Tongue (tissue), 2 donors: ENCODE results near the gene RNF220. TPM values are rescaled to one million over a fixed set of nuclear protein-coding genes. Genes with fewer than 3 reads are reported as not detected.
"Not testable (repeated sequence)": the region's sequence is repeated elsewhere in the genome, so short reads cannot be mapped to it uniquely, and the experiment has no call there.

Experiments
- DNase-seq: peaks from one replicate; pipeline ENCODE4 v3.0.0-alpha.2; 2015
- total RNA-seq: library from RNA; depleted of rRNA; stranded (reverse); fragments of >200 nt; gene quantifications from one replicate; pipeline ENCODE4 v1.2.3, GENCODE V29; 2014

Gene RNF220
- total RNA-seq, 1 donor from 2014 or later = 52.0 TPM

- DNase-seq = no peak
Measured at GRCh38 chr1:44497422-44498170, 92.5 kb downstream of the RNF220 start.

DNA sequence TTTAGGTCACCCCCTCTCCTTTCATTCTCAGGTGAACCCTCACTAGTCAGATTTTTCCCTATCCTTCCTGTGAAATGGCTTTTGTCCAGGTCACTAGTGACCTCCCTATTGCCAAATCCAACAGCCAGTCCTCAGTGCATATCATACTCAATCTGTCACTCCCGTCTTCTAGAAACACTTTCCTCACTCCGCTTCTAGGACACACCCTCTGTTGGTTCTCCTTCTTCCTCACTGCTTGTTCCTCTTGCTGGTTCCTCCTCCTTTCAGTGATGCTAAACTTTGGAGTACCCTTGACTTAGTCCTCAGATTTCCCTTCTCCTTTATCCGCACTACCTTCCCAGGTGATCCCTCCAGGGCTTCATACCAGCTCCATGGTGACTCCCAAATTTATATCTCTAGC lies 94.3 kb downstream of the RNF220 start:
- DNase-seq = no peak

GRCh38 chr1:44500181-44501046 lies 95.4 kb downstream of the RNF220 start:
- DNase-seq = no peak

- peak; percentile 64 for DNase-seq
Measured at GRCh38 chr1:44501047-44501890, 96.2 kb downstream of the RNF220 start.

GRCh38 chr1:44502823-44503222 lies 97.8 kb downstream of the RNF220 start:
- DNase-seq = not testable (repeated sequence)

- DNase-seq = no peak
Measured at GRCh38 chr1:44503625-44504024, 98.6 kb downstream of the RNF220 start.

GRCh38 chr1:44505210-44505993 lies 100.3 kb downstream of the RNF220 start:
- peak; percentile 54 for DNase-seq

DNA sequence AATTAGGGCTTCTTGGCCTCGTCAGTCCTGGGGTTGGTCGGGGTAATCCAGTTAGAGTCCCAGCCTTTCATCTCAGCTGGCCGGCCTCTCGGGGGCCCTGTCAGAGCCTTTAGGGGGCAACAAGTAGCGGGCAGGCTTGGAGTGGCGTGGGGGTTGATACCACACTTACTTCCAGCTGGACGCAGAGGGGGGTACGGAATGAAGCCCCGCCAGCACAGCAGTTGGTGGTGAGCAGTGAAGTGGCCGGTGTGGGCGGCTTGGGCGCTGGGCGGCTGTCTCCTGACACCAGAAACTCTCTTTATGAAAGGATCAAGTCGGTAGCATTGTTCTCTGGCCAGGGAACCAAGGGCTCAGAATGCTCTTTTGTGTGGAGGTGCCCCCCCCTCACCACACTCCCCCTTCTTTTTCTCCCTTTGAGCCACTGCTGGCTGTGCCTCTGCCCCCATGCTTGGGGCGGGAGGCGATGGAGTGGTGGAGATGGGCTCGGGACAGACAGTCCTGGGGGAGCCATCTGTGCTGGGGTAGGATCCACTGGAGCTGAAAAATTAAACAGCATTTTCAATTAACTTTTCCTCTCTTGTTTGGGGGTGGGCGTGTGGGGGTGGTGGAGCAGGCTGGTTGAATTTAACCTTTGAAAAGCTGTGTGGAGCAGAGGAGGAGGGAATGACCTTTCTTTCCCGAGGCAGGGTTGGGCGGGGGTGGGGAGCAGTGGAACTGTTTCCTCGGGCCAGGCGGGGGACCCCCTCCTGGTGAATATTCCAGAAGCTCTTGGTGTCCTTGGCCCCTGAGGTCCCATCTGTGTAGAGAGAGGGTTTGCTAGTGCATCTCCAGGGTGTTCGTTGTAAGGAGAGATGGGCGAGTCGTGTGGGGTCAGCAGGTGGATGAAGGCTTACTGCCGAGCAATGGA lies 102.7 kb downstream of the RNF220 start:
- no peak for DNase-seq

GRCh38 chr1:44508397-44508745 lies 103.3 kb downstream of the RNF220 start:
- DNase-seq = no peak

- no peak for DNase-seq
Measured at GRCh38 chr1:44511363-44511762, 106.3 kb downstream of the RNF220 start.

DNA sequence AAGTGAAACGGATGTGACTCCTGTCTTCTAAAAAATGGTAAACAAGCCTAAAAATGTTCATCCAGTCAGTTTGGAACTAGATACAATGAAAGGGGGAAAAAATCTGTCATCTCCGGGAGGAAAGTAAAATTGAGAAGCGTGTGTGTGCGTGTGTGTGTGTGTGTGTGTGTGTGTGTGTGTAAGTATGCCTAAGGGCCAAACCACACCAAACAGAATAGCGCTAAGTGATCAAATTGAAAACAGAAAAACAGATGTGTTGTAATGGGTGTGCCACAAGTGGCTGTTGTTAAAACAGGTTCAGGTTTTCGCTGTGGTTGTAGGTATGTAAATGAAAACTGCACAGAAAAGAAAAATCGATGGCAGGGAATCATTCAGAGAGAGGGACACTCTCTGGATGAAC lies 106.7 kb downstream of the RNF220 start:
- DNase-seq = no peak

GRCh38 chr1:44512313-44512885 lies 107.3 kb downstream of the RNF220 start:
- DNase-seq = no peak

GRCh38 chr1:44513111-44513510 lies 108.1 kb downstream of the RNF220 start:
- DNase-seq = no peak

GRCh38 chr1:44514673-44515072 lies 109.6 kb downstream of the RNF220 start:
- no peak for DNase-seq

DNA sequence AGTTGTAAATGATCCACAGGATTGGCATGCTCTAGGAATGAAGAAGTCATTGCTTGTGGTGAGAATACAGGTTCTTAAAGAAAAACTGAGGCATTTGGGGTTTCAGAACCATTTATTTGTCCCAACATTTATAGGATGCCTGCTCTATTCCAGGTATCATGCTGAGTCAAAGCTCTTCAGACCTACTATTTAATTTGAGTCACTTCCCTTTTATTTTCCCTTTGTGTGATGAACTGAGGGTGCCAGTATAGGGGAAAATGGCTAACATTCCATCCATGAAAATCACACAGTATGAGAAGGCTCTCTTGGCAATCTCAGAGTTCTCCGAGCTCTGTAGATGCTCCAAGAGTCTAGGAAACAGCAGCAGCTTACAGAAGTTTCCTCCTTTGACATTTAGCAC lies 110.4 kb downstream of the RNF220 start:
- DNase-seq = no peak

GRCh38 chr1:44519035-44519676 lies 114.1 kb downstream of the RNF220 start:
- no peak for DNase-seq

- no peak for DNase-seq
Measured at GRCh38 chr1:44521378-44522080, 116.5 kb downstream of the RNF220 start.

GRCh38 chr1:44523593-44524591 lies 118.8 kb downstream of the RNF220 start:
- DNase-seq = peak; percentile 49
